Measurements from ENCODE around the gene RTN4IP1. TPM values are rescaled to one million over a fixed set of nuclear protein-coding genes. Genes with fewer than 3 reads are reported as not detected.
A peak's percentile ranks its signal among the peaks of the same experiment; 100 is the strongest.

Gene RTN4IP1
- total and polyA plus RNA-seq, 10 of the 15 experiments (the other 5 are each of a cell fraction or from before 2014, with no cell fraction given) = 8.2 to 17.0 (median 9.8) TPM

GRCh38 chr6:106629103-106629858 lies at the start of gene RTN4IP1, which contains the start of gene QRSL1 (continued):
- TF ChIP-seq NFIC (IDR thresholded peaks at IDR 0.05; ENCODE audit: low read depth, low read length) = peak; percentile 49
- TF ChIP-seq ZBTB40 (IDR thresholded peaks at IDR 0.05; ENCODE audit: borderline replicate concordance) = peak; percentile 18; the same call in 1 of the 2 replicates
- peak; percentile 48 for TF ChIP-seq NFYA (IDR thresholded peaks at IDR 0.05; ENCODE audit: borderline replicate concordance, low read depth, low read length)
- peak; percentile 60; the same call in 1 of the 2 replicates for TF ChIP-seq STAT1 (conservative IDR thresholded peaks at IDR 0.05)
- TF ChIP-seq BCL11A (IDR thresholded peaks at IDR 0.05; ENCODE audit: low read depth, low read length) = no peak
- peak; percentile 62 for TF ChIP-seq RUNX3 (IDR thresholded peaks at IDR 0.05; ENCODE audit: low read length)
- TF ChIP-seq HDAC6 (IDR thresholded peaks at IDR 0.05; ENCODE audit: unreplicated experiment) = no peak
- peak; percentile 62; the same call in 1 of the 2 replicates for TF ChIP-seq TAF1 (IDR thresholded peaks at IDR 0.05; ENCODE audit: borderline replicate concordance, low read depth, low read length)
- no peak for TF ChIP-seq TBL1XR1 (IDR thresholded peaks at IDR 0.05; ENCODE audit: low read depth, low read length)
- TF ChIP-seq KLF5 (IDR thresholded peaks at IDR 0.05; ENCODE audit: partially characterized antibody) = no peak
- TF ChIP-seq IRF5 (IDR thresholded peaks at IDR 0.05; ENCODE audit: borderline replicate concordance) = no peak
- TF ChIP-seq CEBPZ (IDR thresholded peaks at IDR 0.05; ENCODE audit: low read depth, low read length) = no peak
- peak; percentile 13 for TF ChIP-seq RELA (IDR thresholded peaks at IDR 0.05; ENCODE audit: borderline replicate concordance, partially characterized antibody)
- peak; percentile 46; the same call in 1 of the 2 replicates for TF ChIP-seq ZNF384 (IDR thresholded peaks at IDR 0.05; ENCODE audit: borderline replicate concordance, low read depth, low read length)
- TF ChIP-seq HSF1 (IDR thresholded peaks at IDR 0.05; ENCODE audit: low read depth, low read length) = no peak
- TF ChIP-seq SMC3 (IDR thresholded peaks at IDR 0.05; ENCODE audit: borderline replicate concordance, low read length) = no peak
- TF ChIP-seq HCFC1 (IDR thresholded peaks at IDR 0.05; ENCODE audit: low read length) = peak; percentile 72
- TF ChIP-seq POLR2AphosphoS2 (IDR thresholded peaks at IDR 0.05; ENCODE audit: low read depth, low read length) = no peak
- no peak for TF ChIP-seq RFX5 (IDR thresholded peaks at IDR 0.05; ENCODE audit: low read depth, low read length)
- no peak for TF ChIP-seq TCF12 (IDR thresholded peaks at IDR 0.05; ENCODE audit: low read depth, low read length)
- TF ChIP-seq NBN (IDR thresholded peaks at IDR 0.05) = no peak

All from GM12878 (cell line).